HG03108 (cell line): ENCODE measurements around the gene PGF.

Source experiments
- ATAC-seq: cut with Tn5 transposase; IDR thresholded peaks from one replicate; pipeline ENCODE4 v1.9.1; 2021; ENCODE audit warnings: moderate library complexity; ENCODE audit not compliant: unreplicated experiment

Gene PGF

GRCh38 chr14:74959596-74960180, 4.3 kb upstream of the PGF start:
- no peak for ATAC-seq

- no peak for ATAC-seq
Measured at GRCh38 chr14:74956280-74957072, 1.1 kb upstream of the PGF start.

GRCh38 chr14:74956027-74956279, 556 bp upstream of the PGF start:
- ATAC-seq, result no peak

- no peak for ATAC-seq
Measured at GRCh38 chr14:74954947-74955228, 509 bp downstream of the PGF start.

GRCh38 chr14:74954232-74954946, 1.0 kb downstream of the PGF start:
- no peak for ATAC-seq

GRCh38 chr14:74953686-74954085, 1.7 kb downstream of the PGF start:
- ATAC-seq, result no peak

GRCh38 chr14:74952697-74953484, 2.5 kb downstream of the PGF start:
- no peak for ATAC-seq

- ATAC-seq, result no peak
Measured at GRCh38 chr14:74952180-74952665, 3.2 kb downstream of the PGF start.

- ATAC-seq, result no peak
Measured at GRCh38 chr14:74951443-74952179, 3.8 kb downstream of the PGF start.

GRCh38 chr14:74950795-74951442, 4.5 kb downstream of the PGF start:
- no peak for ATAC-seq

GRCh38 chr14:74949859-74950573, 5.4 kb downstream of the PGF start:
- ATAC-seq, result no peak

GRCh38 chr14:74949191-74949601, 6.2 kb downstream of the PGF start:
- ATAC-seq, result no peak

GRCh38 chr14:74948228-74949175, 6.9 kb downstream of the PGF start:
- ATAC-seq, result no peak

- no peak for ATAC-seq
Measured at GRCh38 chr14:74947353-74948227, 7.8 kb downstream of the PGF start.

GRCh38 chr14:74946659-74947281, 8.6 kb downstream of the PGF start:
- ATAC-seq, result no peak

GRCh38 chr14:74945852-74946658, 9.3 kb downstream of the PGF start:
- no peak for ATAC-seq
